IMR-90 (cell line): ENCODE measurements around the gene RBFOX1. TPM values are rescaled to one million over a fixed set of nuclear protein-coding genes. Genes with fewer than 3 reads are reported as not detected.

Experiments
- ATAC-seq: fragments of 200-7000 bp; cut with Tn5 transposase; 2 replicates; pipeline ENCODE4 v1.9.1; 2020; ENCODE audit warnings: low read depth, mild to moderate bottlenecking, moderate library complexity
- BruUV-seq: library from RNA; stranded (reverse); fragments of 400-500 nt; replicated peaks from 2 replicates; lab custom pipeline; 2021; lab: Mats Ljungman, UMichigan
- CTCF ChIA-PET: fragments of 300-600 bp; formaldehyde crosslinking; extraction: SDS; loops from one replicate; lab custom pipeline; 2021; ENCODE audit warnings: antibody characterized with exemption; lab: Yijun Ruan, JAX
- POLR2A ChIA-PET: fragments of 300-600 bp; sonication (Branson Sonifier 250); formaldehyde crosslinking; loops from one replicate; lab custom pipeline; 2022; ENCODE audit warnings: antibody characterized with exemption; ENCODE audit not compliant: unreplicated experiment; lab: Charles Lee
- DNase-seq: peaks from one replicate; pipeline ENCODE4 v3.0.0; 2013
- H2AFZ ChIP-seq: replicated peaks from 2 replicates; pipeline ENCODE3; 2013; ENCODE audit warnings: low read length, mild to moderate bottlenecking; ENCODE audit not compliant: poor library complexity
- H2AK5ac ChIP-seq: 2 replicates; pipeline ENCODE4 v1.6.1; 2013; ENCODE audit warnings: low read depth, low read length, inconsistent platforms
- H2AK9ac ChIP-seq: replicated peaks from 2 replicates; pipeline ENCODE3; 2013; ENCODE audit warnings: mild to moderate bottlenecking, low read depth, low read length, moderate library complexity; ENCODE audit not compliant: poor library complexity
- H2BK120ac ChIP-seq: 2 replicates; pipeline ENCODE4 v1.6.1; 2013; ENCODE audit warnings: low read depth, low read length, inconsistent platforms
- H2BK15ac ChIP-seq: 3 replicates; pipeline ENCODE4 v1.6.1; 2013; ENCODE audit warnings: low read depth, low read length, inconsistent platforms
- H2BK20ac ChIP-seq: 2 replicates; pipeline ENCODE4 v1.6.1; 2013; ENCODE audit warnings: low read depth, mild to moderate bottlenecking, inconsistent platforms, low read length, moderate library complexity
- H2BK5ac ChIP-seq: 2 replicates; pipeline ENCODE4 v1.6.1; 2013; ENCODE audit warnings: mild to moderate bottlenecking, low read depth, low read length, inconsistent platforms; ENCODE audit not compliant: poor library complexity, severe bottlenecking
- H3K14ac ChIP-seq: replicated peaks from 2 replicates; pipeline ENCODE4 v1.6.1; 2013; ENCODE audit warnings: low read depth, low read length, inconsistent platforms
- H3K18ac ChIP-seq: 2 replicates; pipeline ENCODE4 v1.6.1; 2013; ENCODE audit warnings: low read depth, low read length, control low read depth
- H3K23ac ChIP-seq: 2 replicates; pipeline ENCODE4 v1.6.1; 2013; ENCODE audit warnings: low read depth, low read length, inconsistent platforms
- H3K27ac ChIP-seq: 2 replicates; pipeline ENCODE4 v1.5.1; 2013; ENCODE audit warnings: mild to moderate bottlenecking, control low read depth, low read length; ENCODE audit not compliant: insufficient read depth
- H3K27me3 ChIP-seq: 2 replicates; pipeline ENCODE4 v1.6.1; 2013; ENCODE audit warnings: low read length; ENCODE audit not compliant: control insufficient read depth, insufficient read depth
- H3K36me3 ChIP-seq: 2 replicates; pipeline ENCODE4 v1.6.1; 2013; ENCODE audit warnings: low read length, mixed read lengths; ENCODE audit not compliant: control insufficient read depth, insufficient read depth
- H3K4ac ChIP-seq: 2 replicates; pipeline ENCODE4 v1.6.1; 2013; ENCODE audit warnings: low read depth, low read length, inconsistent platforms
- H3K4me1 ChIP-seq: 2 replicates; pipeline ENCODE4 v1.6.1; 2013; ENCODE audit warnings: low read length, mixed read lengths; ENCODE audit not compliant: control insufficient read depth, insufficient read depth
- H3K4me2 ChIP-seq: 2 replicates; pipeline ENCODE4 v1.6.1; 2013; ENCODE audit warnings: low read depth, mild to moderate bottlenecking, control low read depth, low read length, moderate library complexity
- H3K4me3 ChIP-seq: 2 replicates; pipeline ENCODE4 v1.5.1; 2013; ENCODE audit warnings: low read depth, mild to moderate bottlenecking, control low read depth, low read length, moderate library complexity; ENCODE audit not compliant: insufficient read depth
- H3K56ac ChIP-seq: 2 replicates; pipeline ENCODE4 v1.6.1; 2013; ENCODE audit warnings: low read length, inconsistent platforms; ENCODE audit not compliant: insufficient read depth; ENCODE audit errors: extremely low read depth
- H3K79me1 ChIP-seq, 2 experiments: 2 replicates each; pipeline ENCODE4 v1.6.1; 2013; ENCODE audit warnings: low read length in 2 of 2, inconsistent platforms in 1 of 2, low read depth in 1 of 2
- H3K9ac ChIP-seq: 2 replicates; pipeline ENCODE4 v1.6.1; 2013; ENCODE audit warnings: low read depth, low read length, control low read depth
- H3K9me1 ChIP-seq: 2 replicates; pipeline ENCODE4 v1.6.1; 2013; ENCODE audit warnings: low read length, inconsistent platforms; ENCODE audit not compliant: insufficient read depth
- H3K9me3 ChIP-seq: 2 replicates; pipeline ENCODE4 v1.6.1; 2013; ENCODE audit warnings: low read length; ENCODE audit not compliant: control insufficient read depth, insufficient read depth
- H4K20me1 ChIP-seq: 2 replicates; pipeline ENCODE4 v1.6.1; 2013; ENCODE audit warnings: low read length, inconsistent platforms; ENCODE audit not compliant: insufficient read depth
- H4K5ac ChIP-seq: 2 replicates; pipeline ENCODE4 v1.6.1; 2013; ENCODE audit warnings: mild to moderate bottlenecking, low read depth, low read length, control low read depth
- H4K8ac ChIP-seq, 2 experiments: 2 replicates each; pipeline ENCODE4 v1.6.1; 2013; ENCODE audit warnings: low read depth in 2 of 2, low read length in 2 of 2, control low read depth in 1 of 2, inconsistent platforms in 1 of 2
- H4K91ac ChIP-seq: 2 replicates; pipeline ENCODE4 v1.6.1; 2013; ENCODE audit warnings: low read depth, low read length, inconsistent platforms; ENCODE audit not compliant: insufficient read depth
- BHLHE40 ChIP-seq: fragments of 150-350 bp; IDR thresholded peaks from 2 replicates; pipeline ENCODE4 v1.6.1; 2016; ENCODE audit warnings: mild to moderate bottlenecking, low read depth, low read length
- CEBPB ChIP-seq: IDR thresholded peaks from 2 replicates; pipeline ENCODE4 v1.6.1; 2012; ENCODE audit warnings: low read depth, low read length, improper control_type of control experiment
- CHD1 ChIP-seq: IDR thresholded peaks from 2 replicates; pipeline ENCODE4 v1.6.1; 2012; ENCODE audit warnings: low read depth, low read length, improper control_type of control experiment
- FOS ChIP-seq: fragments of 150-350 bp; IDR thresholded peaks from 2 replicates; pipeline ENCODE4 v1.6.1; 2016; ENCODE audit warnings: low read depth, low read length
- MAFK ChIP-seq: IDR thresholded peaks from 2 replicates; pipeline ENCODE4 v1.6.1; 2012; ENCODE audit warnings: low read depth, low read length, improper control_type of control experiment
- MAZ ChIP-seq: IDR thresholded peaks from 2 replicates; pipeline ENCODE4 v1.6.1; 2012; ENCODE audit warnings: low read depth, mild to moderate bottlenecking, low read length, improper control_type of control experiment, moderate library complexity, borderline replicate concordance
- MXI1 ChIP-seq: IDR thresholded peaks from 2 replicates; pipeline ENCODE4 v1.6.1; 2012; ENCODE audit warnings: low read depth, mild to moderate bottlenecking, low read length, moderate library complexity, borderline replicate concordance
- POLR2A ChIP-seq: IDR thresholded peaks from 2 replicates; pipeline ENCODE4 v1.6.1; 2012; ENCODE audit warnings: mild to moderate bottlenecking, low read depth, low read length
- RAD21 ChIP-seq: IDR thresholded peaks from 2 replicates; pipeline ENCODE4 v1.6.1; 2012; ENCODE audit warnings: low read length, improper control_type of control experiment
- RCOR1 ChIP-seq: IDR thresholded peaks from 2 replicates; pipeline ENCODE4 v1.6.1; 2012; ENCODE audit warnings: mild to moderate bottlenecking, low read length, improper control_type of control experiment; ENCODE audit not compliant: insufficient replicate concordance
- RFX5 ChIP-seq: IDR thresholded peaks from 2 replicates; pipeline ENCODE4 v1.8.0; 2012; ENCODE audit warnings: low read depth, mild to moderate bottlenecking, low read length, moderate library complexity
- SMC3 ChIP-seq: fragments of 150-350 bp; IDR thresholded peaks from 2 replicates; pipeline ENCODE4 v1.6.1; 2016; ENCODE audit warnings: low read depth, mild to moderate bottlenecking, antibody characterized with exemption, low read length, moderate library complexity
- WGBS, 2 experiments: methylation state at CpG; one replicate each; pipeline versions ENCODE4 v1.1.5 to v1.1.7; 2013; ENCODE audit warnings: missing lambda C conversion rate in 2 of 2; ENCODE audit not compliant: insufficient read length in 1 of 2; ENCODE audit errors: extremely low coverage in 2 of 2; 5-methylcytosine and 5-hydroxymethylcytosine counted together
- dilution Hi-C: fragments of 300-500 bp; cut with HindIII; formaldehyde crosslinking; loops from one replicate; pipeline ENCODE4 v1.14.3; 2018; ENCODE audit warnings: low sequenced_read_pairs; ENCODE audit not compliant: unreplicated experiment
- in situ Hi-C: fragments of 300-500 bp; cut with MboI; formaldehyde crosslinking; loops from 3 replicates; pipeline ENCODE4 v1.14.3; 2019; ENCODE audit warnings: low sequenced_read_pairs, inconsistent platforms, mixed read lengths
- intact Hi-C: fragments of 100-400 bp; cut with micrococcal nuclease; formaldehyde crosslinking; loops from 2 replicates; pipeline ENCODE4 v1.10.0; 2022
- polyA plus RNA-seq, 3 experiments: library from polyadenylated mRNA; depleted of rRNA; stranded (reverse); fragments of >200 nt; gene quantifications; 2 replicates each; pipeline ENCODE4 v1.2.3, GENCODE V29; 2012; ENCODE audit warnings: low replicate concordance in 1 of 3
- total RNA-seq: library from RNA; depleted of rRNA; stranded (reverse); fragments of >200 nt; gene quantifications from 2 replicates; pipeline ENCODE4 v1.2.3, GENCODE V29; 2012
- TF ChIP-seq, protein P1 (sequence below): fragments of 150-350 bp; IDR thresholded peaks from 2 replicates; pipeline ENCODE4 v1.6.1; 2017; ENCODE audit warnings: mild to moderate bottlenecking, antibody characterized with exemption, low read length, low read depth
- TF ChIP-seq, protein P2 (sequence below): fragments of 150-350 bp; IDR thresholded peaks from 2 replicates; pipeline ENCODE4 v1.6.1; 2016; ENCODE audit warnings: low read depth, mild to moderate bottlenecking, low read length, moderate library complexity, borderline replicate concordance
- TF ChIP-seq, protein P3 (sequence below): conservative IDR thresholded peaks from 2 replicates; pipeline ENCODE4 v1.5.1; 2012; ENCODE audit warnings: mild to moderate bottlenecking, low read depth, low read length, improper control_type of control experiment

RBFOX1 gene
- total and polyA plus RNA-seq, 2 of the 4 experiments (the other 2 are of a cell fraction) = not detected

DNA sequence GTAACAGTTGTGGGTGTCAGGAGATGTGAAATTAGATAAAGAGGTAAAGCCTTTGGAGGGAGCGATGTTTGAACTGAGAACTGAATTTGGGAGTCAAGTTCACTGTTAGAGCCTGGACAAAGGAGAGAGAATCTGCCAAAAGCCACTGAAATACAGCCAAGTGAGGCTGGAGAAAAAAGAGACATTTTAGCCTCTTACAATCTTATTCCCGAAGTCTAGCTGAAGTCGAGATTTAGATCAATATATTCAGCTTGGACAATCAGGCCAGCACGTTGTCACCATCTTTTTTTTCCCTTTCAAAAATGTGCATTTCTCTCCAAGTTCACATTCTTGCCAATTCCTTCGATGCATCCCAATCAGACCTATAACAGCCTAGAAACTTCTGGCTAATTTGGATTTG, 312.2 kb downstream of the RBFOX1 start:
- H2BK5ac ChIP-seq = no peak overlapping the region
- no peak overlapping the region for H3K9ac ChIP-seq
- in situ Hi-C loops (no loop called here), dilution Hi-C loops (no loop called here), intact Hi-C loops (no loop called here)
- H2BK15ac ChIP-seq = no peak overlapping the region
- H3K4me1 ChIP-seq = no peaks in the 10 kb centered on the region
- no peaks in the 10 kb centered on the region for H3K79me1 ChIP-seq
- peaks cover 17% of the 10 kb centered on the region for H3K9me3 ChIP-seq
- ATAC-seq (no peak), DNase-seq (no peak)
- H3K36me3 ChIP-seq = no peaks in the 10 kb centered on the region
- ChIA-PET POLR2A (no interaction called here), CTCF (interaction anchor here (0.6 kb wide), 1 partner anchor 130 kb away, joined by 3 read pairs; no protein-coding TSS in a partner anchor)
- H2AFZ ChIP-seq = no peak overlapping the region
- H2AK5ac ChIP-seq = no peak overlapping the region
- no peak overlapping the region for H4K5ac ChIP-seq
- 33% methylated on average over 1 of the region's 5 CpGs; no CpG with 5 or more reads in 1 of the 2 experiments for WGBS, 2 experiments
- H3K4me3 ChIP-seq = no peak overlapping the region
- H3K18ac ChIP-seq = no peak overlapping the region
- H3K9me1 ChIP-seq = no peaks in the 10 kb centered on the region
- H3K14ac ChIP-seq = no peak overlapping the region
- no peak overlapping the region for H3K56ac ChIP-seq
- BruUV-seq = no TSS peak
- no peak overlapping the region for H4K8ac ChIP-seq
- TF ChIP-seq, protein P1, sequence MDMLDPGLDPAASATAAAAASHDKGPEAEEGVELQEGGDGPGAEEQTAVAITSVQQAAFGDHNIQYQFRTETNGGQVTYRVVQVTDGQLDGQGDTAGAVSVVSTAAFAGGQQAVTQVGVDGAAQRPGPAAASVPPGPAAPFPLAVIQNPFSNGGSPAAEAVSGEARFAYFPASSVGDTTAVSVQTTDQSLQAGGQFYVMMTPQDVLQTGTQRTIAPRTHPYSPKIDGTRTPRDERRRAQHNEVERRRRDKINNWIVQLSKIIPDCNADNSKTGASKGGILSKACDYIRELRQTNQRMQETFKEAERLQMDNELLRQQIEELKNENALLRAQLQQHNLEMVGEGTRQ = no peak
- no peak for TF ChIP-seq MAFK
- TF ChIP-seq RFX5 = no peak
- TF ChIP-seq FOS = no peak
- TF ChIP-seq CEBPB = no peak
- TF ChIP-seq BHLHE40 = no peak
- TF ChIP-seq MAZ = no peak
- TF ChIP-seq, protein P2, sequence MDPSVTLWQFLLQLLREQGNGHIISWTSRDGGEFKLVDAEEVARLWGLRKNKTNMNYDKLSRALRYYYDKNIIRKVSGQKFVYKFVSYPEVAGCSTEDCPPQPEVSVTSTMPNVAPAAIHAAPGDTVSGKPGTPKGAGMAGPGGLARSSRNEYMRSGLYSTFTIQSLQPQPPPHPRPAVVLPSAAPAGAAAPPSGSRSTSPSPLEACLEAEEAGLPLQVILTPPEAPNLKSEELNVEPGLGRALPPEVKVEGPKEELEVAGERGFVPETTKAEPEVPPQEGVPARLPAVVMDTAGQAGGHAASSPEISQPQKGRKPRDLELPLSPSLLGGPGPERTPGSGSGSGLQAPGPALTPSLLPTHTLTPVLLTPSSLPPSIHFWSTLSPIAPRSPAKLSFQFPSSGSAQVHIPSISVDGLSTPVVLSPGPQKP = no peak
- TF ChIP-seq, protein P3, sequence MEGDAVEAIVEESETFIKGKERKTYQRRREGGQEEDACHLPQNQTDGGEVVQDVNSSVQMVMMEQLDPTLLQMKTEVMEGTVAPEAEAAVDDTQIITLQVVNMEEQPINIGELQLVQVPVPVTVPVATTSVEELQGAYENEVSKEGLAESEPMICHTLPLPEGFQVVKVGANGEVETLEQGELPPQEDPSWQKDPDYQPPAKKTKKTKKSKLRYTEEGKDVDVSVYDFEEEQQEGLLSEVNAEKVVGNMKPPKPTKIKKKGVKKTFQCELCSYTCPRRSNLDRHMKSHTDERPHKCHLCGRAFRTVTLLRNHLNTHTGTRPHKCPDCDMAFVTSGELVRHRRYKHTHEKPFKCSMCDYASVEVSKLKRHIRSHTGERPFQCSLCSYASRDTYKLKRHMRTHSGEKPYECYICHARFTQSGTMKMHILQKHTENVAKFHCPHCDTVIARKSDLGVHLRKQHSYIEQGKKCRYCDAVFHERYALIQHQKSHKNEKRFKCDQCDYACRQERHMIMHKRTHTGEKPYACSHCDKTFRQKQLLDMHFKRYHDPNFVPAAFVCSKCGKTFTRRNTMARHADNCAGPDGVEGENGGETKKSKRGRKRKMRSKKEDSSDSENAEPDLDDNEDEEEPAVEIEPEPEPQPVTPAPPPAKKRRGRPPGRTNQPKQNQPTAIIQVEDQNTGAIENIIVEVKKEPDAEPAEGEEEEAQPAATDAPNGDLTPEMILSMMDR = no peak
- no peak for TF ChIP-seq CHD1
- TF ChIP-seq SMC3 = no peak
- TF ChIP-seq RCOR1 = no peak
- TF ChIP-seq MXI1 = no peak
- TF ChIP-seq RAD21 = no peak
- TF ChIP-seq POLR2A = no peak
- no peak overlapping the region for H3K23ac ChIP-seq
- H3K4me2 ChIP-seq = no peak overlapping the region
- H3K4ac ChIP-seq = no peak overlapping the region
- H4K91ac ChIP-seq = no peak overlapping the region
- no peaks in the 10 kb centered on the region for H4K20me1 ChIP-seq
- no peak overlapping the region for H3K27ac ChIP-seq
- no peak overlapping the region for H2BK20ac ChIP-seq
- H3K27me3 ChIP-seq = no peaks in the 10 kb centered on the region
- H2BK120ac ChIP-seq = no peak overlapping the region
- no peak overlapping the region for H2AK9ac ChIP-seq
